ENCODE results near the gene NRAS.
A peak's percentile ranks its signal among the peaks of the same experiment; 100 is the strongest.

The NRAS gene

GRCh38 chr1:114671011-114671938 lies 45.3 kb downstream of the NRAS start:
- no peak for DNase-seq

DNA sequence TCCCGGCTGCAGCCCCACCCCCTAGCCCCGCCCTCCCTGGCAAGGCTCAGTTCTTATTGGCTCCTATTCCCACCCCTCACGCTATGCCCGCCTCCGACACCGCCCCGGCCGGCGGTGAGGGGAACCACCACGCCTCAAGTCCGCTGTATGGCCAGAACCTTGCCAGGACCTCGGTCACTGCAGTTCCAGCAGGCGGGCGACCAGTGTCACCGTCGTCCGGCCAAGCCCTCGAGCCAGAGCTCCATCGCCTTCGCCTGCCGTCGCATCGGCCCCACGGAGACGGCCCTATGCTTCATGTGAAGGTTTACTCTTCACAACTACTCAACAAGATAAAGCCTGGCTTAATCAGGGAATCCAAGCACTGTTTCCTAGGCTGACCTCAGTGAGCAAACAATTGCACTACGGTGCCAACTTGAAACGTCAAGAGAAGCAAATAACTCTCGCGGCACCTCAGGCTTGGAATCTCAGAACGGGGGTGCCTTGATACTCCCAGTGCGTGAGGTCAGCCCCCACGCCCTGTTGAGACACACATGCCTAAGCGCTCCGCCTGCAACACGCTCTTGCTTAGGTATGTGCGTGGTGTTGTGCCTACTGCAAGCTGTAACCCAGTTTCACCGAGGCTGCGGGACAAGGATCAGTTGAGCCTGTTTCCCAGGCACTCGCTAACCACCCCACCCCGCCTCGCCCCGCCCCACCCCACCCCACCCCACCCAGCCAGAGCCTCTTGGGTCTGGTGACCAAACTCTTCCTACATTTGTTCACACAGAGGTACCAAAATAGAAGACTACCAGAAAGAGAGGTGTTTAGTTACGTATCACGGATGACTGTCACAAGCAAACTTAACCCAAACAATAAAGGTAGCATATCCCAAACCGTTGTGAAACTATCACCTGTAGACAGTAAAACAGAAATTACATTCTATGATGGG lies 46.2 kb downstream of the NRAS start:
- DNase-seq: peak; percentile 72

DNA sequence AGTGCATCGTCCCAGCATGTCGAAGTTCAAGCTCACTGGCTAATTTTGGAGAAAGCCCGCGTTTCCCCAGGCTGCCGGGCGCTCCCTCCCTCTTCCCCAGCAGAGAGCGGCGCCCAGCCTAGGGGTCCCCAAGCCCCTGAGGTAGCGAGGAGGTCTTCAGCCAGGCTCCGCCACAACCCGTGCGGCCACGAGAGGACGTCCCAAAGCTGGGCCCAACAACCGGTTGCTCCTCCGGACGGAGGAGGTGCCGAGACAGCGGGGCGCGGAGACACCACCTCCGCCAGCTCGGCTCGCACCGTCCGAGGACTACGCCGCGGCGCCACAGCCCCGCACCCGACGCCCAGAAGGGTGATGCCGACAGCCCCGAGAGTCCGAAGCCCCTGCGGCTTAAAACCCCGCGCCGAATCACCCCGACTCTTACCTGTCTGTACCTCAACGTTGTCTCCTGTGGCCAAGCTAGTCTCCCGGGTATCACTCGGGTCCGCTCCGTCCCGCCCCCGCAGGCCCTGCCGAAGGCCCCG lies 46.9 kb downstream of the NRAS start, which contains the start of gene DENND2C:
DENND2C (minus strand) TSS at position 488 of the 521 bp plus-strand sequence. CDS start 44,065 bp downstream, outside the sequence.
- no peak for DNase-seq

- no peak for DNase-seq
Observed at GRCh38 chr1:114668784-114669561, 47.6 kb downstream of the NRAS start.

DNA sequence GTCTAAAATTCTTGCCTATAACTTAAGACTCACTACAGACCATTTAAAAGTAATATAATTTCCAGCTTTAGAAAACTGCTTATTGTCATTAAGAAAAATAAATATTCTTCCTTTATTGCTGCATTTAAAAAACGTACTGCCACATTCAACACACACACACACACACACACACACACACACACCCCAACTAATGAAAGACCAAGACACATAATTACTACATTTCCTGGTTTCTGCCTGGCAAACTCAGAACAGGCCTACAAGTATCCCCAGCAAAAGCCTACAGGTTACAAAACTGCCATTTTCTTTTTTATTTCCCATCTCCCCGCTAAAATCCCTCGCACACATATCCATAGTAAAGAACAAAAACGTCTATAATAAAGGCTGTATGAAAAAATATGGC lies 48.2 kb downstream of the NRAS start:
- DNase-seq: no peak

- DNase-seq: no peak
Observed at GRCh38 chr1:114666954-114667353, 49.6 kb downstream of the NRAS start.

DNA sequence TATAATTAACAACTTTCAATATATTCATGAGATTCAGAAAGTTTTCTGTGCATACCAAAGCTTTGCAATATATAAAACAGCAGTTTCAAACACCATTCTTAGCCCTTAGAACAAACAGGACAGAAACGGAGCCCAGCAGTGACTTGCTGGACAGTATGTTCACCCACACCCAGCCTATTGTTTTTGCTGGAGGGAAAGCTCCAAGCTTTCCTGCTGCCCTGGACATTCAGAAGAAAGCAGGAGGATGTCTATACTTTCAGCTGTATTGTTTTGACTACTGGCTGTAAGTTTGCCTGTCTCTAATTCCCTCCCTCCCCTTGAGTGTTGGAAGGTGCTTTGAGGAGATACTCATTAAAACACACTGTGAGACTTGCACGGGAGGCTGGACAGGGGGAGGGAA lies 56.3 kb downstream of the NRAS start:
- no peak for DNase-seq
